Eye (tissue), 1 donor: ENCODE measurements around the gene SURF6.
A peak's percentile ranks its signal among the peaks of the same experiment; 100 is the strongest.
"Not testable (repeated sequence)": the region's sequence is repeated elsewhere in the genome, so short reads cannot be mapped to it uniquely, and the experiment has no call there.

Source experiments
- DNase-seq: peaks from one replicate; pipeline ENCODE4 v3.0.0-alpha.2; 2015

The SURF6 gene

GRCh38 chr9:133323211-133323610 is 12.8 kb downstream of the SURF6 start:
- DNase-seq: no peak

- no peak for DNase-seq
Measured at GRCh38 chr9:133322701-133323100, 13.3 kb downstream of the SURF6 start.

GRCh38 chr9:133321411-133321935 is 14.5 kb downstream of the SURF6 start:
- DNase-seq: no peak

GRCh38 chr9:133320421-133320881 is 15.5 kb downstream of the SURF6 start:
- DNase-seq: no peak

- not testable (repeated sequence) for DNase-seq
Measured at GRCh38 chr9:133317551-133317950, 18.4 kb downstream of the SURF6 start.

- DNase-seq: no peak
Measured at GRCh38 chr9:133315997-133316396, 20.0 kb downstream of the SURF6 start.

GRCh38 chr9:133309608-133310007 is 26.4 kb downstream of the SURF6 start:
- DNase-seq: no peak

- no peak for DNase-seq
Measured at GRCh38 chr9:133307301-133307700, 28.7 kb downstream of the SURF6 start.

- DNase-seq: no peak
Measured at GRCh38 chr9:133306242-133307204, 29.5 kb downstream of the SURF6 start.

GRCh38 chr9:133305731-133306130 is 30.3 kb downstream of the SURF6 start:
- DNase-seq: no peak

- DNase-seq: no peak
Measured at GRCh38 chr9:133304477-133305377, 31.3 kb downstream of the SURF6 start.

GRCh38 chr9:133304158-133304470 is 31.9 kb downstream of the SURF6 start:
- peak; percentile 20 for DNase-seq

GRCh38 chr9:133303266-133304157 is 32.5 kb downstream of the SURF6 start:
- DNase-seq: no peak

- DNase-seq: no peak
Measured at GRCh38 chr9:133301253-133302230, 34.4 kb downstream of the SURF6 start.

- not testable (repeated sequence) for DNase-seq
Measured at GRCh38 chr9:133299996-133300395, 36.0 kb downstream of the SURF6 start.

- DNase-seq: no peak
Measured at GRCh38 chr9:133294257-133294656, 41.7 kb downstream of the SURF6 start.

- no peak for DNase-seq
Measured at GRCh38 chr9:133290751-133291302, 45.2 kb downstream of the SURF6 start.

GRCh38 chr9:133286523-133286922 is 49.5 kb downstream of the SURF6 start:
- DNase-seq: no peak

GRCh38 chr9:133285252-133285775 is 50.7 kb downstream of the SURF6 start:
- DNase-seq: no peak

- DNase-seq: no peak
Measured at GRCh38 chr9:133284362-133284761, 51.6 kb downstream of the SURF6 start.
